ENCODE data around the gene OR8D1.
"Not testable (repeated sequence)": the region's sequence is repeated elsewhere in the genome, so short reads cannot be mapped to it uniquely, and the experiment has no call there.

OR8D1 gene

DNA sequence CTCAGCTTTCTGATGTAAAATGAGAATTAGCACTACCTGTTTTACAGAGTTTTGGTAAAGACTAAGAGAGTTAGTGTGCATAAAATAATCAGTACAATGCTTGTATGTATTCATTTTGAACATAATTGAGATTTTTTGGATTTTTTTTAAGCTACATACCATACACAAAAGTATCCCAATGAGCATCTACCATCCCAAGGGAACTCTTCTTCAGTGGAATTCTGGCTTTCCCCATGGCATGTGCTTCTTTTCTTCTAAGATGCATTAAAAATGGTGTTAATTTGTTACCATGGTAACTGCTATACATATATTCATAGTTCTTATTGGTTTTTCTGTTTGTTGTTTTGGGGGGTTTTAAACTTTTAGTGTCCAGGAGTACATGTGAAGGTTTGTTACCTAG is 17.7 kb downstream of the OR8D1 start:
- H3K27ac ChIP-seq (ENCODE audit: low read depth in 2 of 2, low read length in 2 of 2): no peak overlapping the region
- no peak overlapping the region for H3K4me3 ChIP-seq (ENCODE audit: low read length in 2 of 2)
- no peak overlapping the region for H3K9ac ChIP-seq (ENCODE audit: low read depth in 1 of 2, low read length in 2 of 2)
- no peaks in the 10 kb centered on the region for H3K9me3 ChIP-seq (ENCODE audit: control insufficient read depth in 2 of 2, low read length in 2 of 2)
- H3K36me3 ChIP-seq (ENCODE audit: control insufficient read depth in 2 of 2, insufficient read depth in 2 of 2, low read length in 2 of 2): no peaks in the 10 kb centered on the region
- H3K27me3 ChIP-seq (ENCODE audit: control insufficient read depth in 2 of 2, insufficient read depth in 2 of 2, low read length in 2 of 2): no peaks in the 10 kb centered on the region
- no peaks in the 10 kb centered on the region for H3K4me1 ChIP-seq (ENCODE audit: control insufficient read depth in 2 of 2, insufficient read depth in 2 of 2, low read length in 2 of 2)

DNA sequence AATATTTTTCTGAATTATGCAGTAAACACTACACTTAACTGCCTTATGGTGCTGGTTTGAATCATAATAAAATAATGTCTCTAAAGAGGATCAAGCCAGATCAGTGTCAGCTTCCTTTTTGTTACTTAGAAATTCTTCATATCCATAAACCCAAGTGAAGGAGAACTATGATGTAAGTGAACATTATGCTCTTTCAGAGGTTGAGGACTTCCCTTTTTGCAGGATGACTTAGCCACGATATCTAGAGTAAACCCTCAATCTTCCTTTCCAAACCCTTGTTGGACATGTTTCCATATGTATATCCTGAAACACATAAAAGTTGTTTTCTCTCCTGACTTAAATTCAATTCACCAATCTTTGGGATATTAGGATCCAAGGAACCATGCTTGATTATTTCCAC is 19.1 kb downstream of the OR8D1 start:
- no peaks in the 10 kb centered on the region for H3K4me1 ChIP-seq (ENCODE audit: control insufficient read depth in 2 of 2, insufficient read depth in 2 of 2, low read length in 2 of 2)
- H3K9ac ChIP-seq (ENCODE audit: low read depth in 1 of 2, low read length in 2 of 2): no peak overlapping the region
- H3K27ac ChIP-seq (ENCODE audit: low read depth in 2 of 2, low read length in 2 of 2): no peak overlapping the region
- no peaks in the 10 kb centered on the region for H3K36me3 ChIP-seq (ENCODE audit: control insufficient read depth in 2 of 2, insufficient read depth in 2 of 2, low read length in 2 of 2)
- no peak overlapping the region for H3K4me3 ChIP-seq (ENCODE audit: low read length in 2 of 2)
- H3K27me3 ChIP-seq (ENCODE audit: control insufficient read depth in 2 of 2, insufficient read depth in 2 of 2, low read length in 2 of 2): no peaks in the 10 kb centered on the region
- no peaks in the 10 kb centered on the region for H3K9me3 ChIP-seq (ENCODE audit: control insufficient read depth in 2 of 2, low read length in 2 of 2)

DNA sequence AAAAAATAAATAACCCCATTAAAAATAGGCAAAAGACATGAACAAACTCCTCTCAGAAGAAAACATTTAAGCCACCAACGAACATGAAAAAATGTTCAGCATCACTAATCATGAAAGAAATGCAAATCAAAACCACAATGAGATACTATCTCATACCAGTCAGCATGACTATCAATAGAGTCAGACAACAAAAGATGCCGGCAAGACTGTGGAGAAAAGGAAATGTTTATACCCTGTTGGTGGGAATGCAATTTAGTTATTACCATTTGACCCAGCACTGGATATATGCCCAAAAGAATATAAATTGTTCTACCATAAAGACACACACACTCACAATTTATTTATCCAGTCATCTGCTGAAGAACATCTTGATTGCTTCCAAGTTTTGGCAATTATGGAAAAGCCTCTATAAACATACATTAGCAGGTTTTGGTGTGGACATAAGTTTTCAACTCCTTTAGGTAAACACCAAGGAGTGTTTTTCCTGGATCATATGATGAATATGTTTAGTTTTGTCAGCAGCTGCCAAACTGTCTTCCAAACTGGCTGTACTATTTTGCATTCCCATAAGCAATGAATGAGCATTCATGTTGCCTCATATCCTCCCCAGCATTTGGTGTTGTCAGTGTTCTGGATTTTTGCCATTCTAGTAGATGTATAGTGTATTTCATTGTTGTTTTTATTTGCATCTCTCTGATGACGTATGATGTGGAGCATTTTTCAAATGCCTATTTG is 28.0 kb downstream of the OR8D1 start:
- Histone ChIP-seq H3K36me3 (ENCODE audit: control insufficient read depth in 2 of 2, insufficient read depth in 2 of 2, low read length in 2 of 2) (no peaks in the 10 kb centered on the region), H3K9me3 (ENCODE audit: control insufficient read depth in 2 of 2, low read length in 2 of 2) (no peaks in the 10 kb centered on the region), H3K9ac (ENCODE audit: low read depth in 1 of 2, low read length in 2 of 2) (no peak overlapping the region), H3K4me3 (ENCODE audit: low read length in 2 of 2) (no peak overlapping the region), H3K4me1 (ENCODE audit: control insufficient read depth in 2 of 2, insufficient read depth in 2 of 2, low read length in 2 of 2) (no peaks in the 10 kb centered on the region), H3K27me3 (ENCODE audit: control insufficient read depth in 2 of 2, insufficient read depth in 2 of 2, low read length in 2 of 2) (no peaks in the 10 kb centered on the region), H3K27ac (ENCODE audit: low read depth in 2 of 2, low read length in 2 of 2) (no peak overlapping the region)

DNA sequence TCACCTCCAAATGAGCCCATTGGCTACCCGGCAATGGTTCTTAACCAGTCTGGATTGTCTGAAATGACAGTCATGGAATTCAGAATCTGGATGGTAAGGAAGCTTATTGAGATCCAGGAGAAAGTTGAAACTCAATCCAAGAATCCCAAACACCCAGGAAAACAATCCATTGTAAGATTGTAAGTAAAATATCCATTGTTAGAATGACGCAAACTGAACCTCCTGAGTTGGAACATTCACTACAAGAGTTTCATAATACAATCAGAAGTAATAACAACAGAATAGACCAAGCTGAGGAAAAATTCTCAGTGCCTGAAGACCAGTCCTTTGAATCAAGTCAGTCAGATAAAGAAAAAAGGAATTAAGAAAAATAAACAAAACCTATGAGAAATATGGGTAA is 35.5 kb downstream of the OR8D1 start:
- Histone ChIP-seq H3K27me3 (ENCODE audit: control insufficient read depth in 2 of 2, insufficient read depth in 2 of 2, low read length in 2 of 2) (no peaks in the 10 kb centered on the region), H3K4me3 (ENCODE audit: low read length in 2 of 2) (no peak overlapping the region), H3K9ac (ENCODE audit: low read depth in 1 of 2, low read length in 2 of 2) (no peak overlapping the region), H3K9me3 (ENCODE audit: control insufficient read depth in 2 of 2, low read length in 2 of 2) (no peaks in the 10 kb centered on the region), H3K27ac (ENCODE audit: low read depth in 2 of 2, low read length in 2 of 2) (no peak overlapping the region), H3K4me1 (ENCODE audit: control insufficient read depth in 2 of 2, insufficient read depth in 2 of 2, low read length in 2 of 2) (no peaks in the 10 kb centered on the region), H3K36me3 (ENCODE audit: control insufficient read depth in 2 of 2, insufficient read depth in 2 of 2, low read length in 2 of 2) (no peaks in the 10 kb centered on the region)

DNA sequence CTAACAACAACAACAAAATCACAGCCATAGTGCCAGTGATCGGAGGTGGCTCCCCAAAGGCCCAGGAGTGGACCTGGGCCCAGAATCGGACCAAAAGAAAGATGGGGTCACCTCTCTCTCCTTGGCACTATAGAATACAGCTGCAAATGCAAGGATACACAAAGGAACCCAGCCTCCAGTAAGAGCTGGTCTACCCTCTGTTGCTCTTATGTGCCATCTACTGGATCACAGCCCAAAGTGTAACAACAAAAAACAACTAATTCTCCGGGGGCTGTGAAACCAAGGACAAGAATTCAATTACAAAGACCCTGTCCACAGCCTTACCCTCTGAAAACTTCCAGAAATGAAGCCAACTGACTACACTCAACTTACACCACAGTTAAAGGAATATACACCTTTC is 35.9 kb downstream of the OR8D1 start:
- Histone ChIP-seq H3K4me1 (ENCODE audit: control insufficient read depth in 2 of 2, insufficient read depth in 2 of 2, low read length in 2 of 2) (no peaks in the 10 kb centered on the region), H3K27me3 (ENCODE audit: control insufficient read depth in 2 of 2, insufficient read depth in 2 of 2, low read length in 2 of 2) (no peaks in the 10 kb centered on the region), H3K9ac (ENCODE audit: low read depth in 1 of 2, low read length in 2 of 2) (no peak overlapping the region), H3K9me3 (ENCODE audit: control insufficient read depth in 2 of 2, low read length in 2 of 2) (no peaks in the 10 kb centered on the region), H3K4me3 (ENCODE audit: low read length in 2 of 2) (no peak overlapping the region), H3K27ac (ENCODE audit: low read depth in 2 of 2, low read length in 2 of 2) (no peak overlapping the region), H3K36me3 (ENCODE audit: control insufficient read depth in 2 of 2, insufficient read depth in 2 of 2, low read length in 2 of 2) (no peaks in the 10 kb centered on the region)

DNA sequence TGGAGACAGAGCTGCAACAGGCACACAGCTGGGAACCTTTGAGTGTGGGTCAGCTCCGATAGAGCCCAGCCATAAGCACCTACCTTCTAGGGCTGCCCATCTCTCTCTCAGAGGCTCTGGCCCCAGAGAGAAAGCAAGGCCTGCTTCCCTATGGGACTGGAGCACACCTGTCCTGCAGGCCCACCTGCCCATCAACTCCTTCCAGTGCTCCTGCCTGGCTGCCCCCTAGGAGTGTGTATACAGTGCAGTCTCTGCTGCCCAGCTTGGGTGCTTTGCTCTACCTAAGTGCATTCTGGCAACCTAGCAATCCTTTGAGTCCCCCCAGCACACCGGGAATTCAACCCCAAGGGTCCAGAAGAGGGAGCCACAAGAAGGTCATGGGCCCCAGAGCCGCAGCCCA is 36.5 kb downstream of the OR8D1 start:
- Histone ChIP-seq H3K27me3 (ENCODE audit: control insufficient read depth in 2 of 2, insufficient read depth in 2 of 2, low read length in 2 of 2) (no peaks in the 10 kb centered on the region), H3K36me3 (ENCODE audit: control insufficient read depth in 2 of 2, insufficient read depth in 2 of 2, low read length in 2 of 2) (no peaks in the 10 kb centered on the region), H3K9me3 (ENCODE audit: control insufficient read depth in 2 of 2, low read length in 2 of 2) (no peaks in the 10 kb centered on the region), H3K27ac (ENCODE audit: low read depth in 2 of 2, low read length in 2 of 2) (peak overlapping the region; percentile 27 to 35), H3K4me1 (ENCODE audit: control insufficient read depth in 2 of 2, insufficient read depth in 2 of 2, low read length in 2 of 2) (no peaks in the 10 kb centered on the region), H3K9ac (ENCODE audit: low read depth in 1 of 2, low read length in 2 of 2) (no peak overlapping the region), H3K4me3 (ENCODE audit: low read length in 2 of 2) (no peak overlapping the region)

DNA sequence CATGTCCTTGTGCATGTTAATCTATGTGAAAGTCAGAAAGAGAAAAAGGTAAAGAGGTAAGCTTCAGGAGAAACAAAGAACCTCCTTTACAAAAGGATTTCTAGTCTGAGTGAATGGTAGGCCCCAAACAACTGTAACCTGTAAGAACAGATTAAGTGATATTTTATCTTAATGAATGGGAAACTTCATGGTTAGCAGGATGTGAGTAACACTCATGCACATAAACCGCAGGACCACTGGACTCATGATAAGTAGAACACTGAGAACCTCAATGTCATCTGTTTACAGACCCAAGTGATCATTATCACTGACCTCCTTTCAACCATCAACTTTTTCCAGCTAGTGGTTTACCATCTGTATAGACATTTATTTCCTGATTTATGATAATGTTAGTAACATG is 37.7 kb downstream of the OR8D1 start:
- H3K9me3 ChIP-seq (ENCODE audit: control insufficient read depth in 2 of 2, low read length in 2 of 2): no peaks in the 10 kb centered on the region
- no peak overlapping the region for H3K9ac ChIP-seq (ENCODE audit: low read depth in 1 of 2, low read length in 2 of 2)
- no peak overlapping the region for H3K4me3 ChIP-seq (ENCODE audit: low read length in 2 of 2)
- no peaks in the 10 kb centered on the region for H3K27me3 ChIP-seq (ENCODE audit: control insufficient read depth in 2 of 2, insufficient read depth in 2 of 2, low read length in 2 of 2)
- H3K4me1 ChIP-seq (ENCODE audit: control insufficient read depth in 2 of 2, insufficient read depth in 2 of 2, low read length in 2 of 2): no peaks in the 10 kb centered on the region
- H3K36me3 ChIP-seq (ENCODE audit: control insufficient read depth in 2 of 2, insufficient read depth in 2 of 2, low read length in 2 of 2): no peaks in the 10 kb centered on the region
- H3K27ac ChIP-seq (ENCODE audit: low read depth in 2 of 2, low read length in 2 of 2): no peak overlapping the region

DNA sequence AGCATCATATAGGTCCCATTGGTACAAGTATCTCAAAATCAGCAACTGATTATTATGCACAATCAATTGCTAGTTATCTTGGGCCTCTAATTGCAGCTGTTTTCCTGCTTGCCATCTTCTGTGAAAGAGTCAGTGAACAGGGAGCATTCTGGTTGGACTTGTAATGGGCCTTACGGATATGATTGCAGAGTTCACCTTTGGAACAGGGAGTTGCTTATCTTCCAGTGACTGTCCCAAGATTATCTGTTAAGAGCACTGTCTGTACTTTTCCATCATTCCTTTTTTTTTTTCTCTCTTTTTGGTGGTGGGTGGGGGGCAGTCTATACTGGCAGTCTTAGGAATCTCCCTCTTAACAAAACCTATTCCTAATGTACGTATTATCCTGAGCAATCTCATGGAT is 39.7 kb downstream of the OR8D1 start:
- no peak overlapping the region for H3K4me3 ChIP-seq (ENCODE audit: low read length in 2 of 2)
- H3K4me1 ChIP-seq (ENCODE audit: control insufficient read depth in 2 of 2, insufficient read depth in 2 of 2, low read length in 2 of 2): peaks cover 2 to 3% of the 10 kb centered on the region in 2 donors
- no peaks in the 10 kb centered on the region for H3K36me3 ChIP-seq (ENCODE audit: control insufficient read depth in 2 of 2, insufficient read depth in 2 of 2, low read length in 2 of 2)
- no peaks in the 10 kb centered on the region for H3K9me3 ChIP-seq (ENCODE audit: control insufficient read depth in 2 of 2, low read length in 2 of 2)
- H3K27me3 ChIP-seq (ENCODE audit: control insufficient read depth in 2 of 2, insufficient read depth in 2 of 2, low read length in 2 of 2): no peaks in the 10 kb centered on the region
- no peak overlapping the region for H3K9ac ChIP-seq (ENCODE audit: low read depth in 1 of 2, low read length in 2 of 2)
- no peak overlapping the region for H3K27ac ChIP-seq (ENCODE audit: low read depth in 2 of 2, low read length in 2 of 2)

DNA sequence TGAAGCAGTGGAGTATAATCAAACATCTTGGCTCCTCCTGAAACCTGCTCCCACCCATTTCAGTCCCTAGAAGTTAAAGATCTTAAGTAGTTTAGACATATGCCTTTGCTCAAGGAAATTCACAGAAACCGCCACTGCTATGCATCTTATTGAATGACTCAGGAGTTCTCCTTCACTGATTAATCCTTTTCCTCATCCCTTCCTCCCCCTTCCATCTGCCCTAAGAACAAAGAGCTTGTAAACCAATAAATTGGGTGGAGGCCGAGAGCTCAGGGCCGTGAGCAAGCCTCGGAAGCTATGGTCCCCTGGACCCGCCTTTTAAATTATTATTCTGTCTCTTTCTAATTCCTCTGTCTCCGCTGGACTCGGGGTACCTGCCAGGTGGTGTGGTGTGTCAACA is 42.9 kb downstream of the OR8D1 start:
- not testable (repeated sequence) for H3K4me1 ChIP-seq (ENCODE audit: control insufficient read depth in 2 of 2, insufficient read depth in 2 of 2, low read length in 2 of 2); H3K27me3 ChIP-seq (ENCODE audit: control insufficient read depth in 2 of 2, insufficient read depth in 2 of 2, low read length in 2 of 2); H3K36me3 ChIP-seq (ENCODE audit: control insufficient read depth in 2 of 2, insufficient read depth in 2 of 2, low read length in 2 of 2); H3K4me3 ChIP-seq (ENCODE audit: low read length in 2 of 2); H3K9ac ChIP-seq (ENCODE audit: low read depth in 1 of 2, low read length in 2 of 2); H3K9me3 ChIP-seq (ENCODE audit: control insufficient read depth in 2 of 2, low read length in 2 of 2)
- peak overlapping the region in 1 of 2 donors; percentile 23 for H3K27ac ChIP-seq (ENCODE audit: low read depth in 2 of 2, low read length in 2 of 2)

DNA sequence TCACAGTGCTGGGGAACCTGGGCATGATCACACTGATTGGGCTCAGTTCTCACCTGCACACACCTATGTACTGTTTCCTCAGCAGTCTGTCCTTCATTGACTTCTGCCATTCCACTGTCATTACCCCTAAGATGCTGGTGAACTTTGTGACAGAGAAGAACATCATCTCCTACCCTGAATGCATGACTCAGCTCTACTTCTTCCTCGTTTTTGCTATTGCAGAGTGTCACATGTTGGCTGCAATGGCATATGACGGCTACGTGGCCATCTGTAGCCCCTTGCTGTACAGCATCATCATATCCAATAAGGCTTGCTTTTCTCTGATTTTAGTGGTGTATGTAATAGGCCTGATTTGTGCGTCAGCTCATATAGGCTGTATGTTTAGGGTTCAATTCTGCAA is 48.7 kb downstream of the OR8D1 start:
- H3K9ac ChIP-seq (ENCODE audit: low read depth in 1 of 2, low read length in 2 of 2); H3K27ac ChIP-seq (ENCODE audit: low read depth in 2 of 2, low read length in 2 of 2): not testable (repeated sequence)

DNA sequence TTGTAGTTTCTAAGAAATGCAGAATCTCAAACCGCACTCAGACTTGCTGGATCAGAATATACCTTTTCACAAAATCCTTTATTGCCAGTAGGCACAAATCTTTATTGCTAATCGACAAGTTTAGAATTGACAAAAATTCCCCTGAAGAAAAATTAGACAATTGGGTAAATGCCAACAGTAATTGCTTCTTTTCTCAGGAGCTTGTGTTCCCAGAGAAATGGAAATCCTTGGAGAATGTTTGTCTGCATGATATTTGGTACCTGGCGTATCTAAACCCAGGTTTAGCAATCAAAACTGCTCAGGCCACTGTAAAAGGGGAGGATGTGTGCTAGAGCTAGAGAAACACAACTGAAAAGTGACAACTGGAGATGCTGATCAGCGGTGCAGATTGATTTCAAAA is 57.7 kb downstream of the OR8D1 start, which contains the start of gene OR8G5:
Gene OR8G5 (plus strand): TSS at position 301 of the 400 bp plus-strand sequence. CDS start 8,556 bp downstream, outside the sequence.
- Histone ChIP-seq H3K27me3 (ENCODE audit: control insufficient read depth in 2 of 2, insufficient read depth in 2 of 2, low read length in 2 of 2) (no peaks in the 10 kb centered on the region), H3K4me1 (ENCODE audit: control insufficient read depth in 2 of 2, insufficient read depth in 2 of 2, low read length in 2 of 2) (no peaks in the 10 kb centered on the region), H3K9ac (ENCODE audit: low read depth in 1 of 2, low read length in 2 of 2) (no peak within 1 kb of the TSS), H3K4me3 (ENCODE audit: low read length in 2 of 2) (no peak within 1 kb of the TSS), H3K36me3 (ENCODE audit: control insufficient read depth in 2 of 2, insufficient read depth in 2 of 2, low read length in 2 of 2) (no peaks in the 10 kb centered on the region), H3K27ac (ENCODE audit: low read depth in 2 of 2, low read length in 2 of 2) (no peak within 1 kb of the TSS), H3K9me3 (ENCODE audit: control insufficient read depth in 2 of 2, low read length in 2 of 2) (no peaks in the 10 kb centered on the region)

More for the DNA sequence above, 48.7 kb downstream of the OR8D1 start:
- H3K4me3 ChIP-seq (ENCODE audit: low read length in 2 of 2); H3K4me1 ChIP-seq (ENCODE audit: control insufficient read depth in 2 of 2, insufficient read depth in 2 of 2, low read length in 2 of 2); H3K36me3 ChIP-seq (ENCODE audit: control insufficient read depth in 2 of 2, insufficient read depth in 2 of 2, low read length in 2 of 2); H3K9me3 ChIP-seq (ENCODE audit: control insufficient read depth in 2 of 2, low read length in 2 of 2); H3K27me3 ChIP-seq (ENCODE audit: control insufficient read depth in 2 of 2, insufficient read depth in 2 of 2, low read length in 2 of 2): not testable (repeated sequence)
